GM23338 (cell line): ENCODE measurements around the gene KRT75. TPM values are rescaled to one million over a fixed set of nuclear protein-coding genes. Genes with fewer than 3 reads are reported as not detected.

Experiments
- ATAC-seq: fragments of 200-7000 bp; cut with Tn5 transposase; 3 replicates; pipeline ENCODE4 v1.9.1; 2020
- DNase-seq: peaks from one replicate; pipeline ENCODE4 v3.0.0-alpha.2; 2015; ENCODE audit warnings: low spot score
- H2AFZ ChIP-seq: fragments of 200-600 bp; sonication (generic); 2 replicates; pipeline ENCODE4 v1.8.0; 2016; ENCODE audit warnings: antibody characterized with exemption, mild to moderate bottlenecking, moderate library complexity
- H3F3A ChIP-seq: fragments of 200-600 bp; sonication (generic); replicated peaks from 2 replicates; pipeline ENCODE4 v1.8.0; 2017; ENCODE audit warnings: antibody characterized with exemption, mixed run types, low read depth
- H3K27ac ChIP-seq: fragments of 200-600 bp; sonication (generic); 2 replicates; pipeline ENCODE4 v1.6.1; 2016; ENCODE audit warnings: low read depth
- H3K27me3 ChIP-seq: fragments of 200-600 bp; sonication (generic); 2 replicates; pipeline ENCODE4 v1.8.0; 2016; ENCODE audit warnings: mild to moderate bottlenecking, mixed run types, moderate library complexity; ENCODE audit not compliant: insufficient read depth
- H3K36me3 ChIP-seq: fragments of 200-600 bp; sonication (generic); 2 replicates; pipeline ENCODE4 v1.8.0; 2016; ENCODE audit warnings: mild to moderate bottlenecking; ENCODE audit not compliant: insufficient read depth
- H3K4me1 ChIP-seq: fragments of 200-600 bp; sonication (generic); 2 replicates; pipeline ENCODE4 v1.8.0; 2016; ENCODE audit warnings: mild to moderate bottlenecking, moderate library complexity; ENCODE audit not compliant: insufficient read depth
- H3K4me2 ChIP-seq: fragments of 200-600 bp; sonication (generic); 2 replicates; pipeline ENCODE4 v1.7.1; 2017; ENCODE audit warnings: mixed run types
- H3K4me3 ChIP-seq: fragments of 200-600 bp; sonication (generic); 2 replicates; pipeline ENCODE4 v1.6.1; 2016; ENCODE audit warnings: mixed run types
- H3K79me2 ChIP-seq: fragments of 200-600 bp; sonication (generic); replicated peaks from 2 replicates; pipeline ENCODE4 v1.8.0; 2017; ENCODE audit warnings: mild to moderate bottlenecking; ENCODE audit not compliant: insufficient read depth
- H3K9me2 ChIP-seq: fragments of 200-600 bp; sonication (generic); 2 replicates; pipeline ENCODE4 v1.8.0; 2017; ENCODE audit not compliant: insufficient read depth
- H4K20me1 ChIP-seq: fragments of 200-600 bp; sonication (generic); replicated peaks from 2 replicates; pipeline ENCODE4 v1.8.0; 2017; ENCODE audit warnings: mild to moderate bottlenecking; ENCODE audit not compliant: insufficient read depth
- H3K27ac Mint-ChIP-seq: 2 replicates; pipeline ENCODE4 v1.8.0; 2020; ENCODE audit warnings: inconsistent platforms, mild to moderate bottlenecking, moderate library complexity, mixed read lengths
- H3K27me3 Mint-ChIP-seq: 3 replicates; pipeline ENCODE4 v1.8.0; 2022; ENCODE audit warnings: low read depth, mild to moderate bottlenecking, moderate library complexity, mixed read lengths, inconsistent platforms; ENCODE audit not compliant: insufficient read depth, poor library complexity
- H3K36me3 Mint-ChIP-seq: 3 replicates; pipeline ENCODE4 v1.8.0; 2021; ENCODE audit warnings: low read depth, mild to moderate bottlenecking, inconsistent platforms, moderate library complexity, mixed read lengths
- H3K4me1 Mint-ChIP-seq: 3 replicates; pipeline ENCODE4 v1.8.0; 2020; ENCODE audit warnings: mild to moderate bottlenecking, inconsistent platforms, mixed read lengths
- H3K4me3 Mint-ChIP-seq: 3 replicates; pipeline ENCODE4 v1.8.0; 2021; ENCODE audit warnings: moderate library complexity, mild to moderate bottlenecking, inconsistent platforms, mixed read lengths
- H3K9me3 Mint-ChIP-seq: 3 replicates; pipeline ENCODE4 v1.8.0; 2020; ENCODE audit warnings: moderate library complexity, mild to moderate bottlenecking, inconsistent platforms, mixed read lengths
- CREB1 ChIP-seq: fragments of 250-450 bp; sonication (Bioruptor Pico); IDR thresholded peaks from 2 replicates; pipeline ENCODE4 v1.5.0; 2020; ENCODE audit warnings: low read depth, mild to moderate bottlenecking, moderate library complexity
- CTCF ChIP-seq, 2 experiments: fragments of 200-600 bp in 1 of 2; sonication (generic) in 1 of 2; conservative IDR thresholded peaks; 2 replicates each; pipeline versions ENCODE4 v1.5.1 to v1.6.1; 2016 to 2017; ENCODE audit warnings: antibody characterized with exemption in 2 of 2, low read depth in 2 of 2, mild to moderate bottlenecking in 2 of 2, moderate library complexity in 1 of 2
- ETS1 ChIP-seq: IDR thresholded peaks from 2 replicates; pipeline ENCODE4 v1.6.1; 2016; ENCODE audit warnings: antibody characterized with exemption
- EZH2 ChIP-seq: fragments of 200-600 bp; sonication (generic); IDR thresholded peaks from one replicate; pipeline ENCODE4 v1.8.0; 2017; ENCODE audit warnings: antibody characterized with exemption, mild to moderate bottlenecking, low read depth; ENCODE audit not compliant: unreplicated experiment
- JUNB ChIP-seq: IDR thresholded peaks from one replicate; pipeline ENCODE4 v1.6.1; 2016; ENCODE audit warnings: antibody characterized with exemption; ENCODE audit not compliant: unreplicated experiment
- NANOG ChIP-seq: IDR thresholded peaks from 2 replicates; pipeline ENCODE4 v1.6.1; 2016; ENCODE audit warnings: antibody characterized with exemption, borderline replicate concordance
- STAT1 ChIP-seq: IDR thresholded peaks from one replicate; pipeline ENCODE4 v1.6.1; 2016; ENCODE audit warnings: antibody characterized with exemption; ENCODE audit not compliant: unreplicated experiment
- ZNF114 ChIP-seq: fragments of 250-450 bp; sonication (Bioruptor Pico); IDR thresholded peaks from 2 replicates; pipeline ENCODE4 v1.5.0; 2020; ENCODE audit warnings: mild to moderate bottlenecking, moderate library complexity
- ZNF331 ChIP-seq: fragments of 250-450 bp; sonication (Bioruptor Pico); IDR thresholded peaks from 2 replicates; pipeline ENCODE4 v1.5.0; 2020; ENCODE audit warnings: low read depth, mild to moderate bottlenecking, moderate library complexity
- ZNF462 ChIP-seq: fragments of 250-450 bp; sonication (Bioruptor Pico); IDR thresholded peaks from 2 replicates; pipeline ENCODE4 v1.5.0; 2020; ENCODE audit warnings: mild to moderate bottlenecking, moderate library complexity
- polyA plus RNA-seq: library from polyadenylated mRNA; unstranded; fragments of >200 nt; fragmentation: Nextera tagmentation; extraction: Ambion mirVana; gene quantifications from 2 replicates; pipeline ENCODE4 v1.2.1, GENCODE V29; 2016
- total RNA-seq: library from RNA; depleted of rRNA; stranded (reverse); fragments of >200 nt; shearing (Covaris generic); gene quantifications from 2 replicates; pipeline ENCODE4 v1.2.3, GENCODE V29; 2014

KRT75 gene
- total and polyA plus RNA-seq, 2 experiments from 2014 or later = not detected

- TF ChIP-seq EZH2 = no peak
- no peak for TF ChIP-seq CTCF (conservative IDR thresholded peaks at IDR 0.05; ENCODE audit: low read depth in 2 of 2)
Observed at GRCh38 chr12:52402377-52402776, 31.8 kb downstream of the KRT75 start (continued).

GRCh38 chr12:52401926-52402325 lies 32.2 kb downstream of the KRT75 start:
- Mint-ChIP-seq H3K9me3 (no peaks in the 10 kb centered on the region; the same call in 2 of the 3 replicates), H3K36me3 (no peaks in the 10 kb centered on the region), H3K4me1 (peaks cover 10% of the 10 kb centered on the region), H3K27ac (no peak overlapping the region), H3K27me3 (no peaks in the 10 kb centered on the region), H3K4me3 (no peak overlapping the region)
- H3F3A ChIP-seq = no peaks in the 10 kb centered on the region
- ATAC-seq = no peak
- H2AFZ ChIP-seq = no peak overlapping the region
- H3K27me3 ChIP-seq = no peaks in the 10 kb centered on the region
- no peaks in the 10 kb centered on the region for H3K79me2 ChIP-seq
- no peaks in the 10 kb centered on the region for H3K4me1 ChIP-seq
- no peaks in the 10 kb centered on the region for H3K36me3 ChIP-seq
- no peak overlapping the region for H3K4me3 ChIP-seq
- H3K9me2 ChIP-seq = no peaks in the 10 kb centered on the region
- no peaks in the 10 kb centered on the region for H4K20me1 ChIP-seq
- no peak overlapping the region for H3K27ac ChIP-seq
- no peak overlapping the region for H3K4me2 ChIP-seq
- no peak for DNase-seq
- TF ChIP-seq CTCF (conservative IDR thresholded peaks at IDR 0.05; ENCODE audit: low read depth in 2 of 2) = no peak
- no peak for TF ChIP-seq CREB1 (CRISPR knock-in tag)
- TF ChIP-seq ETS1 = no peak
- TF ChIP-seq ZNF462 = no peak
- TF ChIP-seq EZH2 = no peak
- no peak for TF ChIP-seq JUNB
- no peak for TF ChIP-seq NANOG
- TF ChIP-seq STAT1 = no peak
- no peak for TF ChIP-seq ZNF331 (CRISPR knock-in tag)
- TF ChIP-seq ZNF114 (CRISPR knock-in tag) = no peak
